HepG2 (cell line): Measurements from ENCODE around the gene NOTUM. TPM values are rescaled to one million over a fixed set of nuclear protein-coding genes. Genes with fewer than 3 reads are reported as not detected.

ENCODE experiments used
- AGO2 ChIP-seq: fragments of 200-400 bp; formaldehyde crosslinking; optimal IDR thresholded peaks from 2 replicates; pipeline ENCODE3; 2017; ENCODE audit warnings: mild to moderate bottlenecking, low read depth, low read length, moderate library complexity
- ATF7 ChIP-seq, 2 experiments: fragments of 450-650 bp in 1 of 2; sonication (generic) in 1 of 2; formaldehyde crosslinking in 1 of 2; IDR thresholded peaks; 2 replicates each; pipeline versions ENCODE4 v1.4.0 to v1.6.1; 2016 to 2020; ENCODE audit warnings: antibody characterized with exemption in 1 of 2, mild to moderate bottlenecking in 1 of 2, missing genetic modification reagents in 1 of 2
- CHD2 ChIP-seq: IDR thresholded peaks from 2 replicates; pipeline ENCODE4 v1.6.1; 2011; ENCODE audit warnings: low read depth, low read length, improper control_type of control experiment
- CTCF ChIP-seq: sonication (generic); formaldehyde crosslinking; IDR thresholded peaks from 2 replicates; pipeline ENCODE4 v1.5.0; 2020; ENCODE audit warnings: mild to moderate bottlenecking, missing genetic modification reagents, moderate library complexity
- FOSL1 ChIP-seq: sonication (generic); formaldehyde crosslinking; IDR thresholded peaks from 2 replicates; pipeline ENCODE4 v1.9.0; 2021; ENCODE audit warnings: missing genetic modification reagents, borderline replicate concordance
- GTF3A ChIP-seq: sonication (generic); formaldehyde crosslinking; conservative IDR thresholded peaks from 2 replicates; pipeline ENCODE4 v1.4.0; 2020; ENCODE audit warnings: mild to moderate bottlenecking, missing genetic modification reagents
- ISX ChIP-seq: sonication (generic); formaldehyde crosslinking; conservative IDR thresholded peaks from 2 replicates; pipeline ENCODE4 v1.5.0; 2020; ENCODE audit warnings: missing genetic modification reagents
- KAT8 ChIP-seq: IDR thresholded peaks from 2 replicates; pipeline ENCODE4 v1.6.1; 2016; ENCODE audit warnings: missing genetic modification reagents, missing compliant biosample characterization
- KLF12 ChIP-seq: sonication (generic); formaldehyde crosslinking; IDR thresholded peaks from 2 replicates; pipeline ENCODE4 v1.4.0; 2020; ENCODE audit warnings: missing genetic modification reagents, borderline replicate concordance
- MTF1 ChIP-seq: sonication (generic); formaldehyde crosslinking; IDR thresholded peaks from 2 replicates; pipeline ENCODE4 v1.5.0; 2020; ENCODE audit warnings: missing genetic modification reagents
- MXD4 ChIP-seq: IDR thresholded peaks from 2 replicates; pipeline ENCODE4 v1.6.1; 2016; ENCODE audit warnings: mild to moderate bottlenecking, missing biosample characterization, missing genetic modification reagents
- NFE2 ChIP-seq: sonication (generic); formaldehyde crosslinking; IDR thresholded peaks from 2 replicates; pipeline ENCODE4 v1.4.0; 2020; ENCODE audit warnings: missing genetic modification reagents
- NR2F6 ChIP-seq, 2 experiments: IDR thresholded peaks; 2 replicates each; pipeline ENCODE4 v1.6.1; 2016; ENCODE audit warnings: antibody characterized with exemption in 1 of 2, mild to moderate bottlenecking in 1 of 2
- PCBP1 ChIP-seq: fragments of 200-400 bp; formaldehyde crosslinking; IDR thresholded peaks from 2 replicates; pipeline ENCODE4 v1.6.1; 2017; ENCODE audit warnings: mild to moderate bottlenecking, low read depth, low read length, borderline replicate concordance
- PCBP2 ChIP-seq: fragments of 200-400 bp; formaldehyde crosslinking; optimal IDR thresholded peaks from 2 replicates; pipeline ENCODE3; 2018; ENCODE audit warnings: low read length, low read depth; ENCODE audit not compliant: poor library complexity, severe bottlenecking
- SAP130 ChIP-seq: IDR thresholded peaks from 2 replicates; pipeline ENCODE4 v1.6.1; 2016; ENCODE audit warnings: low read depth
- SIN3A ChIP-seq: IDR thresholded peaks from 2 replicates; pipeline ENCODE4 v1.6.1; 2011; ENCODE audit warnings: low read depth, mild to moderate bottlenecking, control low read depth, low read length, borderline replicate concordance
- SMAD1 ChIP-seq: sonication (generic); formaldehyde crosslinking; IDR thresholded peaks from 2 replicates; pipeline ENCODE4 v1.4.0; 2020; ENCODE audit warnings: missing genetic modification reagents, low read depth, mild to moderate bottlenecking, borderline replicate concordance
- SMAD9 ChIP-seq: sonication (generic); formaldehyde crosslinking; IDR thresholded peaks from 2 replicates; pipeline ENCODE4 v1.5.1; 2020; ENCODE audit warnings: mild to moderate bottlenecking, missing genetic modification reagents
- SP4 ChIP-seq: sonication (generic); formaldehyde crosslinking; IDR thresholded peaks from 2 replicates; pipeline ENCODE4 v1.8.1; 2023; ENCODE audit warnings: mild to moderate bottlenecking, missing genetic modification reagents
- TAF1 ChIP-seq: sonication (generic); formaldehyde crosslinking; IDR thresholded peaks from 2 replicates; pipeline ENCODE4 v1.4.0; 2020; ENCODE audit warnings: missing genetic modification reagents
- TBX2 ChIP-seq: sonication (generic); formaldehyde crosslinking; IDR thresholded peaks from 2 replicates; pipeline ENCODE4 v1.5.0; 2020; ENCODE audit warnings: missing genetic modification reagents, mild to moderate bottlenecking, borderline replicate concordance
- ZNF205 ChIP-seq: IDR thresholded peaks from 2 replicates; pipeline ENCODE4 v1.6.1; 2018; ENCODE audit warnings: missing biosample characterization, missing genetic modification reagents
- ZNF432 ChIP-seq: sonication (generic); formaldehyde crosslinking; IDR thresholded peaks from 2 replicates; pipeline ENCODE4 v1.5.0; 2020; ENCODE audit warnings: missing genetic modification reagents, mild to moderate bottlenecking, borderline replicate concordance
- ZNF496 ChIP-seq: sonication (generic); formaldehyde crosslinking; IDR thresholded peaks from 2 replicates; pipeline ENCODE4 v1.8.1; 2023; ENCODE audit warnings: mild to moderate bottlenecking, moderate library complexity, missing genetic modification reagents; ENCODE audit not compliant: insufficient replicate concordance
- ZNF562 ChIP-seq: sonication (generic); formaldehyde crosslinking; IDR thresholded peaks from 2 replicates; pipeline ENCODE4 v1.8.0; 2022; ENCODE audit warnings: missing genetic modification reagents, borderline replicate concordance
- ZNF619 ChIP-seq: sonication (generic); formaldehyde crosslinking; IDR thresholded peaks from 2 replicates; pipeline ENCODE4 v1.4.0; 2020; ENCODE audit warnings: mild to moderate bottlenecking, missing genetic modification reagents
- polyA plus RNA-seq, 8 experiments: library from polyadenylated mRNA; depleted of rRNA in 3 of 8; stranded (reverse) in 7 of 8; unstranded in 1 of 8; fragments of >200 nt; fragmentation: Illumina TruSeq in 4 of 8; extraction: Trizol in 4 of 8; gene quantifications; 2 replicates each; pipeline versions ENCODE4 v1.2.1 to v1.2.3, GENCODE V29; 2011 to 2016; ENCODE audit warnings: low read depth in 4 of 8, missing spikeins in 1 of 8, mixed read lengths in 1 of 8; ENCODE audit not compliant: insufficient read depth in 1 of 8
- total RNA-seq, 5 experiments: library from RNA; depleted of rRNA; stranded (reverse); fragments of >200 nt; fragmentation: Illumina TruSeq; extraction: Trizol; gene quantifications; 2 replicates each; pipeline ENCODE4 v1.2.3, GENCODE V29; 2016; ENCODE audit warnings: low read depth in 1 of 5

The NOTUM gene
- total and polyA plus RNA-seq, 2 of the 13 experiments (the other 11 are each of a cell fraction or from before 2014, with no cell fraction given), result 150 to 160 TPM

GRCh38 chr17:81927653-81928543, 33.1 kb downstream of the NOTUM start, which contains the start of gene MAFG (continued):
- TF ChIP-seq ZNF432 (CRISPR knock-in tag), result no peak
- peak; percentile 25; the same call in 1 of the 2 replicates for TF ChIP-seq KAT8 (CRISPR knock-in tag)
- TF ChIP-seq NR2F6 (IDR thresholded peaks at IDR 0.05), result no peak
- peak; percentile 13; the same call in 1 of the 2 replicates for TF ChIP-seq NR2F6 (CRISPR knock-in tag; IDR thresholded peaks at IDR 0.05)
- TF ChIP-seq ZNF562 (CRISPR knock-in tag), result no peak
- TF ChIP-seq CTCF (CRISPR knock-in tag), result peak; percentile 73
- TF ChIP-seq TAF1 (CRISPR knock-in tag), result peak; percentile 48
- peak; percentile 87 for TF ChIP-seq TBX2 (CRISPR knock-in tag)
- no peak for TF ChIP-seq CHD2
- no peak for TF ChIP-seq NFE2 (CRISPR knock-in tag)
- no peak for TF ChIP-seq ATF7 (IDR thresholded peaks at IDR 0.05)
- TF ChIP-seq ATF7 (CRISPR knock-in tag; IDR thresholded peaks at IDR 0.05), result 0 out of 2 replicates have a peak, but pooled peaks have one; percentile 39
- peak; percentile 86 for TF ChIP-seq SAP130 (CRISPR knock-in tag)
- TF ChIP-seq MXD4, result peak; percentile 87
- peak; percentile 88; the same call in 1 of the 2 replicates for TF ChIP-seq ISX (CRISPR knock-in tag)
- peak; percentile 34; the same call in 1 of the 2 replicates for TF ChIP-seq KLF12 (CRISPR knock-in tag)
- peak; percentile 86; the same call in 1 of the 2 replicates for TF ChIP-seq ZNF619
- 0 out of 2 replicates have a peak, but pooled peaks have one; percentile 66 for TF ChIP-seq SP4 (CRISPR knock-in tag)
- no peak for TF ChIP-seq ZNF205
- TF ChIP-seq PCBP1, result peak; percentile 84
- TF ChIP-seq ZNF496, result no peak
- no peak; the same call in 1 of the 2 replicates for TF ChIP-seq SMAD1 (CRISPR knock-in tag)
- 0 out of 2 replicates have a peak, but pooled peaks have one; percentile 23 for TF ChIP-seq MTF1 (CRISPR knock-in tag)
- no peak for TF ChIP-seq PCBP2
- TF ChIP-seq FOSL1 (CRISPR knock-in tag), result no peak
- TF ChIP-seq GTF3A (CRISPR knock-in tag), result 0 out of 2 replicates have a peak, but pooled peaks have one; percentile 47
- peak; percentile 91 for TF ChIP-seq AGO2
- TF ChIP-seq SIN3A, result peak; percentile 57
- TF ChIP-seq SMAD9 (CRISPR knock-in tag), result no peak; the same call in 1 of the 2 replicates
